Subcutaneous adipose tissue (tissue), 4 donors: ENCODE results near the gene FIS1. TPM values are rescaled to one million over a fixed set of nuclear protein-coding genes. Genes with fewer than 3 reads are reported as not detected.

ENCODE experiments used
- CTCF ChIP-seq: fragments of 450-650 bp; IDR thresholded peaks from one replicate; pipeline ENCODE4 v1.5.1; 2016; ENCODE audit warnings: low read depth, mild to moderate bottlenecking, control low read depth, antibody characterized with exemption, moderate library complexity
- total RNA-seq, 4 donors: library from RNA; depleted of rRNA; stranded (reverse); fragments of >200 nt; gene quantifications; one replicate each; pipeline ENCODE4 v1.1.0, GENCODE V29; 2016

The FIS1 gene
- total RNA-seq, 4 donors from 2014 or later: 193 to 369 (median 258) TPM

DNA sequence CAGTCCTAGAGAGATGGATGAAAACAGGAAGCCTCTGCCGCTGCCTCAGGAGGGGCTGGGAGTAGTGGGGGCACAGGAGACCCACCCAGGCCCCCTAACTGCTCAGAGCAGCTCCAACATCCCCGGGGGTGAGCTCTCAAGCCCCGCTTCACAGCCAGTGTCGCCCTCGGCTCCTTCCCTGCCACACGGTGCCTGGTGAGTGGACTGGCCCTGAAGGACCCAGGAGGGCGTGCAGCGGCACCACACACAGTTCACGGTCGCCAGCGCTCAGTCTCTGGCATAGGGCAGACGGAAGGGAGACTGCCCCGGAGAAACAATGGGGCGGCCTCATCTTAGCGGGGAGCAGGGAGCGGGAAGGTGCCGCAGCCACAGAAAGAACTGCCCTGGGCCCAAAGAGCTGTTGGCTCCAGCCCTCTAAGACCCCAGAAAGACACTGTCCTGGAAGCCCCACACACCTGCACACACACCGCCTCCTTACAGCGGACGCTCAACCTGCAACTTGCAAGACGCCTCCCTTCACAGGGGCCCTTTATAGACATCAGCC lies 8.5 kb downstream of the FIS1 start:
- TF ChIP-seq CTCF: no peak

DNA sequence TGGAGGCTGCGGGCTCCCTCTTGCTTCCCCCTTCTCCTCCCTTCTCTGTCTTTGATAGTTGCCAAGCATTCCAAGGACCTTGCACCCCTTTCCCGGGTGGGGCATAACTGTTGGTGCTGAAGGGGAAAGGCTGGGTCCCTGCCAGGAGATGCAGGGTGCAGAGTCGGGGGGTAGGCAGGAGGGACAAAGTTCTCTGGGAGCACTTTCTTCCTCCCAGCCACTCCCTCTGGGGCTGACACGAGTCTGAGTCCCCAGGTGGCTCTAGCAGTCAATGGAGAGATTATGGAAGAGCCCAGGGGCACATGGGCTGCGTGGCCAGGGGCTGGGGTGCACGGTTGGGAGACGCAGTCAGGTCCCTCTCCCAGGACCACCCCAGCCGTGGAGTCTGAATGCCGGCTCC lies 9.4 kb downstream of the FIS1 start:
- no peak for TF ChIP-seq CTCF

- no peak for TF ChIP-seq CTCF
These were observed 9.8 kb downstream of the FIS1 start for GRCh38 chr7:101235050-101235449.

DNA sequence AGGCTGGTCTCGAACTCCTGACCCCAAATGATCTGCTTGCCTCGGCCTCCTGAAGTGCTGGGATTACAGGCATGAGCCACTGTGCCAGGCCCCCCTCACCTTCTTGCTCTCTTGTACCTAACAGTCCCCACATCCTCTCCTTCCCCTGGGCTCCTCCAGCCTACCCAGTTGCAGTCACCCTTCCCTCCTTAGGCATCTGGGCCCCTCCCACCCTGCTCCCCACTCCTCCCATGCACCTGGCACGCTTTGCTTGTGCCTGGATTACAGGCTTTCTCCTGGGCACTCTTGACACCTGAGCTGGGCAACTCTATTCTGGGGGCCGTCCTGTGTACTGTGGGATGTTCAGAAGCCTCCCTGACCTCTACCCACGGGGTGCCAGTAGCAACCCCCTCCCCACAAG lies 10.2 kb downstream of the FIS1 start:
- TF ChIP-seq CTCF: no peak

GRCh38 chr7:101233907-101234547 lies 10.9 kb downstream of the FIS1 start:
- TF ChIP-seq CTCF: no peak

GRCh38 chr7:101232141-101232850 lies 12.6 kb downstream of the FIS1 start:
- no peak for TF ChIP-seq CTCF

GRCh38 chr7:101231644-101232043 lies 13.2 kb downstream of the FIS1 start:
- TF ChIP-seq CTCF: no peak
